Frontal cortex (tissue), 4 donors: ENCODE results near the gene ZFAND6. TPM values are rescaled to one million over a fixed set of nuclear protein-coding genes. Genes with fewer than 3 reads are reported as not detected.
"Not testable (repeated sequence)": the region's sequence is repeated elsewhere in the genome, so short reads cannot be mapped to it uniquely, and the experiment has no call there.

ENCODE experiments used
- DNase-seq, 2 donors: peaks; one replicate each; pipeline ENCODE4 v3.0.0; 2012; ENCODE audit warnings: low spot score in 2 of 2
- FAIRE-seq: peaks from 2 replicates; lab custom pipeline; 2012; peaks lifted over from hg19 to GRCh38; lab: Jason Lieb, UNC
- total RNA-seq: library from RNA; depleted of rRNA; stranded (reverse); fragments of >200 nt; gene quantifications from one replicate; pipeline ENCODE4 v1.2.3, GENCODE V29; 2014
- donor health status: control.
- donor health status: control.
- donor health status: control.

ZFAND6 gene
- total RNA-seq, 1 donor from 2014 or later = 151 TPM

DNA sequence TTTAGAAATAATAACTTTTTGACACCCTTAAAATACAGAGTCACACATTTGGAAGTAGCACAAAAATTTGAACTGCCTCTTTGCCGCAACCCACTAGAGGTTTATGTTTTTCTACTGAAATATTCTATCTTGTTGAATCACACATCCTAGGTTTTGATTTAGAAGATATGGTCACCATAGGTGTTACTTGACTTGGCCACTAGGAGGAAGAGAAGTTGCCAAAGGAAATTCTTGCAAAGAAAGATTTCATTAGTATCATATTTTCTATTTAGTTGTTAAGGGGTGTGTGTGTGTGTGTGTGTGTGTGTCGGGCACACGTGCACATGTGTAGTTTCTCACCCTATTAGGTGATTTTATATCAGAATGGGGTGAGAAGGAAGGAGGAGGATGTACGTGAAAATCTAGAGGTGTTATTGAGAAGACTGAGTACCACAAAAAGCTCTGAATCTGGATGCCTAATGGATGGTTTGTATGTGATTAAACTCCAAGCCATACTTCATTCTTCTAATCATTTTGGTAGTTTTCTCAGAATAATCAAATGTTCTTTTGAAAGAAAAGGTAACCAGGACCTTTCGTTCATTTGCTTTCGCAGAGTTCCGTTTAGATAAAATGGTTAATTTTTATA, 31.5 kb downstream of the ZFAND6 start:
- DNase-seq = no peak
- no peak for FAIRE-seq

DNA sequence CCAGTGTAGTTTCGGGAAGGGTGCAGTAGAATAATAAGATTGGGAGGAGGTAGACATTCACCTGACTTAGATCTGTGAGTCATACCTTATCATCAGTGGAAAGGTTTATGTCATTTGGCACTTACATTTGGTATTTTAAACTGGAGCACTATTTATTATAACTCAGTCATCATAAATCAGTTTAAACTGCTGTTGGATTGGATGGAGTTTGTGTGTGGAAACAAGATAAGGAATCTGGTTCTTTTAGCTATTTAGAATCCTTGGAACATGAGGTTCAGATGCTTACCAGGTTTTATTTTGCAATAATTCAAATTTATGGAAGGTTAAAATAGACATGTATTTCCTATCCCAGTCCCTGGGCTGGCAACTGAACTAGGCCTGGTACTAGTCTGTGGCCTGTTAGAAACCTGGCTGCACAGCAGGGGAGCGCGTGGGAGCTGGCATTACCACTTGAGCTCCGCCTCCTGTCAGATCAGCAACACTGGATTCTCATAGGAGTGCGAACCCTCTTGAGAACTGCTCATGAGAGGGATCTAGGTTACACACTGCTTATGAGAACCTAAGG, 34.5 kb downstream of the ZFAND6 start:
- DNase-seq (no peak), FAIRE-seq (no peak)

DNA sequence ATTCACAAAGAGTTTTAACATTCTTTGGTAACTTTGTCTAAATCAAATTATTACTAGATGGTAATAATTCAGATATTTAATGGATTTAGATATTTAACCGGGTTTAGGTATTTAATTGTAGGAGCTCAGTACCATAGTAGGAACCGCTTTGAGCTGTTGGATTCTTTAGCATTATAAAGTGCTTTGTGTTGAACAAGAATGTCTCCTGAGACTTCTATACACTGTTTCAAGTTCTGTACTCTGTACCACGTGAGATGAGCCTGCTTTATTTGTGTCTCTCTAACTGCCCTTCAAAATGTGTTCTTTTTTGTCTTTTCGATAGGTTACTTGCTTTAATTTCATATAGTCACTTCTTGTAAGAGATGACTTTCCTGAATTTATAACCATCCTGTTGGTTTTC, 36.0 kb downstream of the ZFAND6 start:
- DNase-seq (no peak), FAIRE-seq (no peak)

DNA sequence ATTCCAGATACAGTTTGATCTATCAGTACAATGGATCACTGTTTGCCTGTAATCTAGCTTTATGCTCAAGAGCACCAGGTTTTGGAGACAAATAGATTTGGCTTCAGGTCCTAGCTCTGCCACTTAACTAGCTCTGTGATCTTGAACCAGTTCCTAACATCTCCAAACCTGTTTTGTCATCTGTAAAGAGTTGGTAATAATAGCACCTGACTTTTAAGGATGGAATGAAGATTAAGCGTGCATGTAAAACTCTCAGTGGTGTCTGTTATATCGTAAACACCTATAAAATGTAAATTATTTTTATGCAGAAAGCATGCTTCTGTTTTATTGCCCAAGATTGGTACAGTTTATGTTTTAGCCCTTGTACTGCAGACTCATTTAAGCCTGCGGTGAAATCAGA, 36.5 kb downstream of the ZFAND6 start:
- no peak for FAIRE-seq
- no peak for DNase-seq

DNA sequence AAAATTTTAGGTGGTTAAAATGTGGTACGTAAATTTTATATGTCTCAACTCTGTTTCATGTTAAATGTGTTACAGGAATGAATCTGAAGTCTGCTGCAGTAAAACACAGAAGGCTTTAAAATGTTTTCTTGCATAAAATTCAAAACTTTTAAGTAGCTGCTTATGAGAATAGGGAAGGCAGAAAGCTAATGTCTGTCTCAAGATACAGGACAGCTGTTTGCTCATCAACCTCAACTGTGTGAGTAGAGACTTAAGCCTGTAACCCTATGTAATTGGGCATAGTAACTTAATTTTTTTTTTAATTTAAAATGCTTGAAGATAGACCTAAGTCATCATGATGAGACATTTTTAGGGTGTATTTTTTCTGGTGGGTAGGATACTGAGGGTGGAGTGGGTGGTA, 38.9 kb downstream of the ZFAND6 start:
- FAIRE-seq = no peak
- no peak for DNase-seq

DNA sequence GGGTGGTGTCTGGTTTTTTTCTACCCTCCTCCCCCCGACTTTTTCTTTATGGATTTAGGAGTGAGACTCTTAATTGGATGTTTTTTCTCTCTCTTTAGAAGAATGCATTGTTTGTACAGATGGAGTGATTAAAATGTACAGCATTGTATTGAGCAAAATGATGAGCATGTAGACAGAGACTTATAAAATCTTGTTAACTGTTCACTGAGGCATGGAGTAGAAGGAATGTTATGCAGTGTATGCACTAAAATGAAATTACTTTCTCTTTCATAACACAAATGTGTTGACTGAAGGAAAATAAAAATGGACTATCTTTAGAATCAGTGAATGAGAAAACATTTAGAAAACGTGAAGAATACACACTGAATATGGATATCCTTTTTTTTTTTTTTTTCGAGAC, 39.8 kb downstream of the ZFAND6 start:
- FAIRE-seq = no peak
- DNase-seq = no peak

DNA sequence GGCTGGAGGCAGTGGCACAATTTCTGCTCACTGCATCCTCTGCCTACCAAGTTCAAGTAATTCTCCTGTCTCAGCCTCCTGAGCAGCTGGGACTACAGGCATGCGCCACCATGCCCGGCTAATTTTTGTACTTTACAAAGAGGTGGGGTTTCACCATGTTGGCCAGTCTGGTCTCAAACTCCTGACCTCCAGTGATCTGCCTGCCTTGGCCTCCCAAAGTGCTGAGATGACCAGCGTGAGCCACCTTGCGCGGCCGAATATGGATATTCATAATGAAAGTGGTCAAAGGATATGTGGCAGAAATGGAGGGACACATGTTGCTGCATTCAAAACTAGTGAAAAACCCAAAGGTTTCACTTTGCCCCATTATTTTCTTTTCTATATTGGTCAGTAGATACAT, 40.2 kb downstream of the ZFAND6 start:
- FAIRE-seq, DNase-seq: not testable (repeated sequence)

DNA sequence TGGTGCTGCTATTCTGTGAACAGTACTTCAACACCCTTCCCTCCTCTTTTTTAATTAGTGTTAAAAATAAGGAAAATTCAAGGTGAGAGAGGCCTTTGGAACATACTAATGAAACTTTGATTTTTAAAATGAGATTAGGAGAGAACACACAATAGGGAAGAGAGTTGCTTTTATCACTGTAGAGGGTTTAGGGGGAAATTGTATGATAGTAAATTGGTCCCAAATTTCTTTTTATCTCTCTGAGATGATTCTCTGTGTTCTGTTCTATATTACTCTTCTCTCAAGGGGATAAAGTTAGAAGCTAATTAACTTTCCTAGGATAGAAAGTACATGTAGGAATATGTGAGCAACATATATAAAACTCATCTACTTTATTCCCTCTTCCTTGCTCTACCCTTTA, 40.8 kb downstream of the ZFAND6 start:
- DNase-seq (no peak), FAIRE-seq (no peak)

DNA sequence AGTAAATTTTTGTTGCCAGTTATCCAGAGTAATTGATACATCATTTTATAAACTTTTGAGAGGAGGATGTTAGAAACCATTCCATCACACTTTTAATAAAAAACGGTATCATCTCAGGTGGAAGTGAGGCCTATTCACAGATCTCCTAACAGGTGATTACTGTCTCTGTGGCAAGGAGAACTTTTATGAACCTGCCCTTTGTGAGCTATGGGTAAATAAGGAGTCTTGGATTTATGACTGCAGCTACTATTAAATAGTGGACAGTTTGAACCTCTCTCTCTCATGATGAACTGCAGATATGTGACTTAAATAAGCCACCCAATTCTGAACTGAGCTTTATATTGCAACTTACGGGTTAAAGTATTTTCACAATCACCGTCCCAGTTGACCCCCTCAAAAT, 45.7 kb downstream of the ZFAND6 start:
- no peak for DNase-seq
- no peak for FAIRE-seq

DNA sequence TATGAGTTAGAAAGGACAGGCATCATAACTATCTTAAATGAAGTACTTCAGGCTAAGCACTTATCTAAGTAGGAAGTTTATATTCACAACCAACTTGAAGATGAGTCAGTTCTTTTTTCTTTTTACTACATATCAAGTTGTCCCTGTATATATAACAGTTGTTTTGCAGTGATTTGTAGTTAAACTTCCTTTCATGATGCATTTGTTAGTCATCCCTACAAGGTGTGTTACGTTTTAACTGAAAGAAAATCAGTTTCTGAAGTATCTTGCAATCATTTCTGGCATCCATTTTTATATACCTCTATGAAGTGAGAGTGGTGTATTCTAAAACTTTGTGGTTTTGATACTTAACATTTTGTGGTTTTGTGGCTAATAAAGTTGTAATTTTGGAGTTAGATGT, 46.1 kb downstream of the ZFAND6 start:
- no peak for DNase-seq
- no peak for FAIRE-seq

DNA sequence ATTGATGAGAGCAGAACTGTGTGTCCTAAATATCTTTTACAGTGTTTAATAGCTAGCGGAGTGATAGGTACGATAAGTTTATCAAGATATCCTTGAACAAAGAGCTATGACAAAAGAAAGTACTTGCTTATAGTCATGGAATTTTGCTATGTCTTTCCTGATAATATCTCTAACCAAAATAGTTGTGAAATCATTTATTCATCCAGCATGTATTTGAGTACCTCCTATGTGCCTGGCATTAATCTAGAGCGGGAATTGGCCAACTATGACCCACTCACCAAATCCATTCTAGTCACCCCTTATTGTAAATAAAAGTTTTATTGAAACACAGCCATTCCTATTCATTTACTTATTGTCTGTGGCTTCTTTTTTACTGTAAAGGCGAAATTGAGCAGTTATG, 46.6 kb downstream of the ZFAND6 start:
- DNase-seq = no peak
- FAIRE-seq = no peak

DNA sequence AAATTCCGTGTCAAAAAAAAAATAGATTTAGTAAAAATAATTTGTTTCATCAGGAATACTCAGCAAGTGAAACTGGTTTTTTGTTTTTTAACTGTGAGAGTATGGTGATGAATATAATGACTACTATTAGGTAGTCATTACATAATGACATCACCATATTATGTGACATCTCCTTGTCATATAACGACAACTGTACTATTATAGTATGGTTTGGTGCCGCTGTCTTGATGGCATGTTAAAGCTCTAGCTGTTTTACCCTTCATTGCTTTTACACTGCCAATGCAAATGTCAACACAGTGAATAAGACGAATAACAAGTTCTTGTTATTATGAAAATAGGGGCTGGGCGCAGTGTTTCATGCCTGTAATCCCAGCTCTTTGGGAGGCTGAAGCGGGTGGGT, 47.7 kb downstream of the ZFAND6 start:
- no peak for FAIRE-seq
- no peak for DNase-seq

DNA sequence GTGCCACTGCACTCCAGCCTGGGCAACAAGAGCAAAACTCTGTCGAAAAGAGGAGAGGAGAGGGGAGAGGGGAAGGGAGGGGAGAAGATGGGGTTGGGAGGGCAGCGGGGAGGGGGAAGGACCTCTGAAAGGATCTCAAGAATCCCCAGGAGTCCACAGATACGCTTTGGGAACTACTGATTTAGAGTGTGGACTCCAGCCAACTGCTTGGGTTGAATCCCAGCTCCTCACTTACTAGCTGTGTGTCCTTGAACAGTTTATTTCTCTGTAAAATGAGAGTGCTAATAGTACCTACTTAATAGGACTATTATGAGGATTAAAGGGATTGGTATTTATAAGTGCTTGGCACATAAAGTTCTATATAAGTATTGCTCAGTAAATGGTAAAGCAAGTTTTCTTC, 48.3 kb downstream of the ZFAND6 start:
- FAIRE-seq (no peak), DNase-seq (no peak)

DNA sequence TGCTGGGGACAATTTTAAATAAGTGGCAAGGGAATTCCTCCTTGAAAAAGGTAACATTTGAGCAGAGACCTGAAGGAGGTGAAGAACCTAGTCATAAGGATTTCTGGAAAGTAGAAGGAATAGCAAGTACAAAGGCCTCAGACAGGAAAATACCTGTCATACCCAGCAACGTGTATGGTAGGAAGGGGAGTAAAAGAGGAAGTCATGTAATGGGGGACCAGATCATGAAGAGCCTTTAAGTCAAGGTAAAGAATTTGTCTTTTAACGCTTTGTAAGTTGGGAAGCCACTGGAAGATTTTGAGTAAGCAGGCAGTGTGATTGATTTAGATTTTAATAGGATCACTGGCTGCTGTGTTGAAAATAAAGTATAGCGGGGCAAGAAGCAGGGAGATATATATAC, 49.9 kb downstream of the ZFAND6 start:
- DNase-seq = no peak
- FAIRE-seq = no peak

DNA sequence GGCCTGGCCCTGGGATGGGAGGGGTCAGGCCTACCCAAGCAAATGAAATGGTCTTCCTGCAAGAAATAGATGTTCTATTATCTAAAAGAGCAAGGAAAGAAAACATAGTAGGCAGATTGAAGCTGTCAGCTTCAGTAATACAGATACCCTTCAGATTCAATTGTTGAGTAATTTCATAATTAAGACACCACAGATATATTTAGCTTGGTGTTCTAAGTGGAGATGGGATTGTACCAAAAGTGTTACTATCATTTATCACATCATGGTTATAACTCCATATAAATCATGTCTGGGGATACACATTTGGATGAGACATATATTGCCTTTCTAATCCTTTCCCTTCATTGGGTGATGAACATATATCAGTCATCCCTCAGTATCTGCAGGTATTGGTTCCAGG, 51.4 kb downstream of the ZFAND6 start:
- DNase-seq (no peak), FAIRE-seq (no peak)

DNA sequence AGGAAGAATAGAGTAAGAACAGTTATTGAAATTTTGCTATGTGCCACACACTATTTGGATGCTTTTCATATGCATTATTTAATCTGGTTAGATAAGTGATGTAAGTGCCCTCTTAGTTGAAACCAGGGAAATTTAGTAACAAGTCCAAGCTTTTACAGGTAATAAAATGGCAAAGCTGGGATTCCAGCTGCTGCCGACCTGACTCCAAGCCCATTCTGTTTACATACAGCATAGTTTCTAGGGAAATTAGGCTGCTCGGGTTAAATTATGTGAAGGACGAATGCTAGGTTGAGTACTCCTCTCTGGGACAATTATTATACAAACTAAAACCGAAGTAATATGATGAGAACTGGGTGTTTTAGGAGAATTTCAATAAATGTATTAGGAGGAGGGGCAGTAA, 54.6 kb downstream of the ZFAND6 start:
- FAIRE-seq (no peak), DNase-seq (no peak)

DNA sequence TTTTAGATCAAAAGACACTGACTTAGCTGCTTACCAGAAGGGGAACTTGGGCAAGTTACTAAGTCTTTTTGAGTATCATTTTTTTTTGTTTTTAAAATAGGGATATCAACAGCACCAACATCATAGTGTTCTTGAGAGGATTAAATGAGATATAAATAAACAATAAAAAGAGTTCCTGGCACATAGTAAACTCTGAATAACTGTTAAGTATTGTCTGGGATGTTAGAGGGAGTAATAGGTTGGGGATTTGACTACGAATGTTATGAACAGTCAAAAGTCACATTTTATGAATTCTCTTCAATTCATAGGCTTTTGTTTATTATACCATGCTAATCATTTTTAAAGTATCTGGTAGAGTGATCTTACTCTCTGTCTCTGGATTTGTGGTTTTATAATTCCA, 55.5 kb downstream of the ZFAND6 start:
- no peak for DNase-seq
- no peak for FAIRE-seq

DNA sequence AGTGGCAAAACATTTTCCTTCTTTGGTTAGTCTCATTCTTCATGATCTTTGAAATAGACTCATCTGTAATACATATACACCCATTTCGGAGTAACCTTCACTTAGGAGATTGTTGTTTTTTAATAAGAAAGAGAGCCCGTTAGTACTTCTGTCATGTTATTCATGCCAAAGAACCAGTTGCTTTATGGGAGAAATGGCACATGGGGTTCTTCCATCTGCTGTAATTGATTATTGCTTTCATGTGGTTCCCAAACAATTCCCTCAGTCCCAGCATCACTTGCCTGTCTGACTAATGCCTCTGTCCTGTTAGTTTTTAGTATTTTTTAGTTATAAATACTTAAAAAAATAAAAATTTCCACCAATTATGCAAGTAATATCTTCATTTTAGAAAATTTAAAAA, 59.5 kb downstream of the ZFAND6 start:
- FAIRE-seq = no peak

DNA sequence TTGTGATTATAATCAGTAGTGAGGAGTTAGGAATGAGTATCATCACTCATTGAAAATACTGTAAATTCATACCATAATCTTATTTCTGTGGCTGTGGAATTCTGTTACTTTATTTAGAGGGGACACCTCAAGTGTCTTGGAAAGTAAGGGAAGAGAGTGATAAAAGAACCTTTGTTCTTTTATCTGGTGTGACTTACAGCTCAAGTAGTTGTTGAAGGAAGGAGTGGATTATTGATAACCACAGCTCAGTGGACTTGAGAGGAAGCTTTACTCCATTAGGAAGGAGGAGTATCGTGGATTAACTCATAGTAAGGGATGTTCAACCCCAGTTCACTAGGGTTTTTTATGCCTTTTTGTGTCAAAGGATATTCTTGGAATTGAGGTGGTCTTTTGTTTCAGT, 61.2 kb downstream of the ZFAND6 start:
- FAIRE-seq = no peak
- no peak for DNase-seq

More for the DNA sequence above, 59.5 kb downstream of the ZFAND6 start:
- DNase-seq = no peak

DNA sequence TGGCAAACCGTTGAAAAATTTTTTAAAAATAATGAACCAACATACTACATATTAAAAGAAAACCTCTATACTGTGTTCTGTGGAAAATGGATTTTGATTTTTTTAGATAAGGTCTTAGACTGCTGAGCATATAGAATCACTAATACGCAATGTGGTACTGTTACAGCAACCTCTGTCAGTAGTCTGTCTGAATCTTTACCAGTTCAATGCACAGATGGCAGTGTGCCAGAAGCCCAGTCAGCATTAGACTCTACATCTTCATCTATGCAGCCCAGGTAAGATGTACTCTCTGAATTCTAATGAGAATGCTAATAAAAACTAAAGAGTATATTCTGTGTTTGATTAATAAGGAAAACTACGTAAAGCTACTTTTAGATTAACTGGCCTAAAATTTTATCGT, 62.1 kb downstream of the ZFAND6 start:
- FAIRE-seq (no peak), DNase-seq (no peak)

DNA sequence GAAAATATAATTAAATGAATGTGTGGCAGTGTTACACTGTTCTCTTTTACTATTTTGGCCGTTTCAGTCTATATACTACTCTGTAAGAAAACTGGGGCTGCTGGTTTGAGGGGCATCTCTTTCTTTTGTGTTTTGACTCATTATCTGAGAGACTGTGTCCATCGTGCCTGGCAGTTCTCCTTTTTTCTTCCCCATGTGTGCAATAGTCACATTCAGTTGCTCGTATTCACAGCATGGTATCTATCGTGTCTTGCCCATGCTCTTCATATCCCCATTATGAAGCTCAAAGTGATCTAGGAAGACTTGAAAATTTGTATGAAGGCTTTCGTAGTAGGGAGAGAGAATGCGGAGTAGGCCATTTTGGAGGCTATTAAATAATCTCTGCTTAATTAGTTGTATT, 63.6 kb downstream of the ZFAND6 start:
- DNase-seq (no peak), FAIRE-seq (no peak)

DNA sequence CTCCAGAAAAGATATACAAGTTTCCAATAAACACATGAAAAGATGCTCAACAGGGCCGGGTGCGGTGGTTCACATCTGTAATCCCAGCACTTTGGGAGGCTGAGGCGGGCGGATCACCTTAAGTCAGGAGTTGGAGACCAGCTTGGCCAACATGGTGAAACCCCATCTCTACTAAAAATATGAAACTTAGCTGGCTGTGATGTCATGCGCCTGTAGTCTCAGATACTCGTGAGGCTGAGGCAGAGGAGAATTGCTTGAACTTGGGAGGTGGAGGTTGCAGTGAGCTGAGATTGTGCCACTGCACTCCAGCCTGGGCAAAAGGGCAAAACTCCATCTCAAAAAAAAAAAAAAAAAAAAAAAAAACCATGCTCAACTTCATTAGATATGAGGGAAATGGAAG, 67.8 kb downstream of the ZFAND6 start:
- FAIRE-seq, DNase-seq: not testable (repeated sequence)
